D721Med (cell line): Measurements from ENCODE around the gene DLEC1.

ENCODE experiments used
- DNase-seq: peaks from one replicate; pipeline ENCODE4 v3.0.0; 2011; ENCODE audit warnings: low spot score; ENCODE audit not compliant: insufficient read length
- FAIRE-seq: peaks from 2 replicates; lab custom pipeline; 2011; peaks lifted over from hg19 to GRCh38; lab: Jason Lieb, UNC
- CTCF ChIP-seq: IDR thresholded peaks from 2 replicates; pipeline ENCODE4 v1.5.1; 2012; ENCODE audit warnings: mild to moderate bottlenecking, control low read depth; ENCODE audit not compliant: insufficient read depth; ENCODE audit errors: missing control alignments

The DLEC1 gene

GRCh38 chr3:38169027-38169317 lies 130.0 kb downstream of the DLEC1 start:
- FAIRE-seq (no peak), DNase-seq (no peak)
- no peak for TF ChIP-seq CTCF

- TF ChIP-seq CTCF = no peak
- DNase-seq (no peak), FAIRE-seq (no peak)
Measured at GRCh38 chr3:38170722-38171121, 131.7 kb downstream of the DLEC1 start.

- TF ChIP-seq CTCF = no peak
- DNase-seq = no peak
- FAIRE-seq = no peak
Measured at GRCh38 chr3:38171622-38172021, 132.6 kb downstream of the DLEC1 start.
